Gastrocnemius medialis (tissue), 4 donors: ENCODE measurements around the gene NTPCR.

ENCODE experiments used
- POLR2A ChIP-seq, 2 donors: fragments of 450-650 bp; IDR thresholded peaks; one replicate each; pipeline ENCODE4 v1.6.1; 2017; ENCODE audit warnings: antibody characterized with exemption in 2 of 2, mild to moderate bottlenecking in 2 of 2, moderate library complexity in 2 of 2
- TF ChIP-seq, protein P1 (sequence below), 5 experiments: fragments of 450-650 bp in 3 of 5; fragments of 200-600 bp in 2 of 5; sonication (generic) in 2 of 5; IDR thresholded peaks in 4 of 5; conservative IDR thresholded peaks in 1 of 5; 1 replicate in 4 of 5; 2 replicates in 1 of 5; pipeline ENCODE4 v1.5.1; 2016 to 2019; ENCODE audit warnings: antibody characterized with exemption in 5 of 5, mild to moderate bottlenecking in 3 of 5, moderate library complexity in 3 of 5

DNA sequence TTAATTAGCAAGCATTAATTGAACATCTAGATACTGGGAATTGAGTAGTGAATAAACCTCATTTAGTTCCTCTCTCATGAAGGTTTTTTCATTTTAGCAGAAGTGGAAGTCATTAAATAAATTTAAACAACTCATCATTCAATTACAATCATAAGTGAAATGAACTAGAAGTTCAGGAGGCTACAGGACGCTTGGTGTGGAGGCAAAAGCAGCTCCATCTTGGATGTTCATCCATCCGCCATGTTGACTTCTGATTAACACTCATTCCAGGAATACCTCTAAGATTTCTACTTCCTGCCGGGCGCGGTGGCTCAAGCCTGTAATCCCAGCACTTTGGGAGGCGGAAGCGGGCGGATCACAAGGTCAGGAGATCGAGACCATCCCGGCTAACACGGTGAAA is 11.5 kb upstream of the NTPCR start:
- TF ChIP-seq, protein P1, sequence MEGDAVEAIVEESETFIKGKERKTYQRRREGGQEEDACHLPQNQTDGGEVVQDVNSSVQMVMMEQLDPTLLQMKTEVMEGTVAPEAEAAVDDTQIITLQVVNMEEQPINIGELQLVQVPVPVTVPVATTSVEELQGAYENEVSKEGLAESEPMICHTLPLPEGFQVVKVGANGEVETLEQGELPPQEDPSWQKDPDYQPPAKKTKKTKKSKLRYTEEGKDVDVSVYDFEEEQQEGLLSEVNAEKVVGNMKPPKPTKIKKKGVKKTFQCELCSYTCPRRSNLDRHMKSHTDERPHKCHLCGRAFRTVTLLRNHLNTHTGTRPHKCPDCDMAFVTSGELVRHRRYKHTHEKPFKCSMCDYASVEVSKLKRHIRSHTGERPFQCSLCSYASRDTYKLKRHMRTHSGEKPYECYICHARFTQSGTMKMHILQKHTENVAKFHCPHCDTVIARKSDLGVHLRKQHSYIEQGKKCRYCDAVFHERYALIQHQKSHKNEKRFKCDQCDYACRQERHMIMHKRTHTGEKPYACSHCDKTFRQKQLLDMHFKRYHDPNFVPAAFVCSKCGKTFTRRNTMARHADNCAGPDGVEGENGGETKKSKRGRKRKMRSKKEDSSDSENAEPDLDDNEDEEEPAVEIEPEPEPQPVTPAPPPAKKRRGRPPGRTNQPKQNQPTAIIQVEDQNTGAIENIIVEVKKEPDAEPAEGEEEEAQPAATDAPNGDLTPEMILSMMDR (IDR thresholded peaks at IDR 0.05 in 4 of 5, conservative IDR thresholded peaks at IDR 0.05 in 1 of 5): no peak
- TF ChIP-seq POLR2A (IDR thresholded peaks at IDR 0.05): no peak
